Measurements from ENCODE around the gene GFPT2. TPM values are rescaled to one million over a fixed set of nuclear protein-coding genes. Genes with fewer than 3 reads are reported as not detected.

GFPT2 gene
- total and polyA plus RNA-seq, 2 of the 8 experiments (the other 6 are each of a cell fraction or from before 2014, with no cell fraction given): 83.7 to 143 TPM

DNA sequence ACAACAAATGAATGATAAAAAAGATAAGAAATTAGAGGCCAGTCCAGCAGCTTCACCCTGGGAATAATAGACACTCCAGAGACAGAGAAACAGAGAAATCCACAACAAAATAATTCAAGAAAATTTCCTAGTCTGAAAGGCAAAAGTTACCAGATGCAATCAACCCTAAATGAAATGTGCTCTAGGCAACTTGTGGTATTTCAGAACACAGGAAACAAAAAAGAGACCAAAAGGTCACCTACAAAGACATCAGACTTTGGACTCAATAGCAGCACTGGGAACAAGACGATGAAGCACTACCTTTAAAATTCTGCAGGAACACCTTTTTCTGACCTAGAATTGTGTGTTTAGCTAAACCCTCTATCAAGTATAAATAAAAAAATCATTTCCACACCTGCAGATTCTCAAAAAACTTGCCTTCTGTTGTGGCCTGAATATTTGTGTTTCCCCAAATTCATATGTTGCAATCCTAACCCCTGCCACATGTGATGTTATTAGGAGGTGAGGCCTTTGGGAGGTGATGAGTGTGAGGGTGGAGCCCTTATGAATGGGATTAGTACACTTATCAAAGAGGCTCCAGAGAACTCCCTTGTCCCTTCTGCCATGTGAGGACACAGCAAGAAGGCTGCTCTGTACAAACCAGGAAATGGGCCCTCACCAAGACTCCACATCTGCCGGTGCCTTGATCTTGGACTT lies 55.4 kb downstream of the GFPT2 start:
- Histone ChIP-seq H2AFZ (ENCODE audit: low read length) (no peak overlapping the region), H4K8ac (ENCODE audit: extremely low read depth, insufficient read depth, low read length) (no peak overlapping the region), H2BK120ac (replicated peaks; ENCODE audit: low read depth, low read length) (no peak overlapping the region), H3K4me1 (replicated peaks in 1 of 4; ENCODE audit: control insufficient read depth in 3 of 4, insufficient read depth in 4 of 4, low read length in 3 of 4) (peaks cover 0 to 6% (median 3%) of the 10 kb centered on the region in 4 experiments; a peak in 6 of 7 replicates), H3K4ac (replicated peaks; ENCODE audit: insufficient read length, low read depth, low read length) (no peak overlapping the region), H3K18ac (ENCODE audit: extremely low read depth, low read length) (no peak overlapping the region), H3K9me3 (ENCODE audit: insufficient read depth in 2 of 2, low read depth in 1 of 2, low read length in 1 of 2) (no peaks in the 10 kb centered on the region), H4K20me1 (replicated peaks in 1 of 2; ENCODE audit: control insufficient read depth in 1 of 2, insufficient read depth in 2 of 2, low read length in 2 of 2) (peaks cover 4 to 5% of the 10 kb centered on the region in 2 experiments), H4K91ac (replicated peaks; ENCODE audit: insufficient read length, low read length) (no peak overlapping the region), H2BK20ac (ENCODE audit: low read length) (no peak overlapping the region), H3K9ac (replicated peaks in 1 of 4; ENCODE audit: extremely low read depth in 1 of 4, low read depth in 3 of 4, low read length in 3 of 4) (no peak overlapping the region), H3K79me1 (ENCODE audit: low read depth, low read length) (no peaks in the 10 kb centered on the region; the same call in 1 of the 2 replicates), H3K4me3 (ENCODE audit: extremely low read depth in 1 of 4, insufficient read depth in 2 of 4, low read depth in 3 of 4, low read length in 4 of 4) (no peak overlapping the region), H4K5ac (ENCODE audit: insufficient read length, low read depth, low read length) (no peak overlapping the region), H2BK15ac (ENCODE audit: low read length) (no peak overlapping the region), H3K79me2 (ENCODE audit: control insufficient read depth in 1 of 2, insufficient read depth in 2 of 2, low read length in 2 of 2) (no peaks in the 10 kb centered on the region), H2AK5ac (ENCODE audit: low read depth, low read length) (no peak overlapping the region), H2BK12ac (ENCODE audit: low read depth, low read length) (no peak overlapping the region), H2BK5ac (ENCODE audit: low read depth, low read length) (no peak overlapping the region), H3K23ac (ENCODE audit: insufficient read length) (no peak overlapping the region), H3K27ac (ENCODE audit: low read depth, low read length) (no peak overlapping the region), H3K27me3 (replicated peaks in 1 of 4; ENCODE audit: control insufficient read depth in 3 of 4, extremely low read depth in 1 of 4, insufficient read depth in 3 of 4, low read length in 3 of 4) (no peaks in the 10 kb centered on the region), H3K36me3 (ENCODE audit: control insufficient read depth in 2 of 4, insufficient read depth in 4 of 4, low read length in 3 of 4) (peaks cover 2 to 24% (median 19%) of the 10 kb centered on the region in 4 experiments; a peak in 7 of 8 replicates), H3K14ac (ENCODE audit: insufficient read length) (no peak overlapping the region), H3K4me2 (ENCODE audit: insufficient read depth in 1 of 2, low read depth in 2 of 2, low read length in 2 of 2) (no peak overlapping the region), H3K23me2 (ENCODE audit: low read depth, low read length) (peaks cover 3% of the 10 kb centered on the region; the same call in 1 of the 2 replicates), H3K56ac (replicated peaks; ENCODE audit: insufficient read length, low read depth, low read length) (no peak overlapping the region)
- ChIA-PET CTCF (ENCODE audit: partially characterized antibody) (interaction anchor here (1.1 to 9.0 kb wide), 2 partner anchors 31 to 173 kb away, joined by 6 to 88 read pairs; no protein-coding TSS in a partner anchor), POLR2A (ENCODE audit: partially characterized antibody) (no interaction called here)
- no peak for FAIRE-seq
- DNase-seq (ENCODE audit: low read depth in 1 of 2, low spot score in 2 of 2): no peak
- WGBS, 2 experiments (ENCODE audit: extremely low coverage in 1 of 2, insufficient coverage in 1 of 2, insufficient read length in 1 of 2, insufficient replicate concordance in 2 of 2, low coverage in 1 of 2, low lambda C conversion rate in 2 of 2, missing lambda C conversion rate in 1 of 2): 86% methylated on average over 2 of the region's 2 CpGs; no CpG with 5 or more reads in 1 of the 2 experiments
- TF ChIP-seq, protein P1, sequence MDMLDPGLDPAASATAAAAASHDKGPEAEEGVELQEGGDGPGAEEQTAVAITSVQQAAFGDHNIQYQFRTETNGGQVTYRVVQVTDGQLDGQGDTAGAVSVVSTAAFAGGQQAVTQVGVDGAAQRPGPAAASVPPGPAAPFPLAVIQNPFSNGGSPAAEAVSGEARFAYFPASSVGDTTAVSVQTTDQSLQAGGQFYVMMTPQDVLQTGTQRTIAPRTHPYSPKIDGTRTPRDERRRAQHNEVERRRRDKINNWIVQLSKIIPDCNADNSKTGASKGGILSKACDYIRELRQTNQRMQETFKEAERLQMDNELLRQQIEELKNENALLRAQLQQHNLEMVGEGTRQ (IDR thresholded peaks at IDR 0.05; ENCODE audit: low read length): no peak
- no peak for TF ChIP-seq RBBP5 (IDR thresholded peaks at IDR 0.05; ENCODE audit: borderline replicate concordance, low read depth, low read length)
- no peak for TF ChIP-seq SP1 (IDR thresholded peaks at IDR 0.05; ENCODE audit: low read depth, low read length)
- TF ChIP-seq CEBPB (IDR thresholded peaks at IDR 0.05; ENCODE audit: low read depth, low read length): no peak
- TF ChIP-seq POLR2A (IDR thresholded peaks at IDR 0.05; ENCODE audit: control extremely low read depth in 1 of 2, low read depth in 2 of 2, low read length in 2 of 2): no peak
- TF ChIP-seq JUND (IDR thresholded peaks at IDR 0.05; ENCODE audit: low read length): no peak

All from H1 (cell line).